ENCODE data around the gene RCVRN. TPM values are rescaled to one million over a fixed set of nuclear protein-coding genes. Genes with fewer than 3 reads are reported as not detected.

The RCVRN gene
- total RNA-seq, 1 experiment from 2014 or later: not detected

DNA sequence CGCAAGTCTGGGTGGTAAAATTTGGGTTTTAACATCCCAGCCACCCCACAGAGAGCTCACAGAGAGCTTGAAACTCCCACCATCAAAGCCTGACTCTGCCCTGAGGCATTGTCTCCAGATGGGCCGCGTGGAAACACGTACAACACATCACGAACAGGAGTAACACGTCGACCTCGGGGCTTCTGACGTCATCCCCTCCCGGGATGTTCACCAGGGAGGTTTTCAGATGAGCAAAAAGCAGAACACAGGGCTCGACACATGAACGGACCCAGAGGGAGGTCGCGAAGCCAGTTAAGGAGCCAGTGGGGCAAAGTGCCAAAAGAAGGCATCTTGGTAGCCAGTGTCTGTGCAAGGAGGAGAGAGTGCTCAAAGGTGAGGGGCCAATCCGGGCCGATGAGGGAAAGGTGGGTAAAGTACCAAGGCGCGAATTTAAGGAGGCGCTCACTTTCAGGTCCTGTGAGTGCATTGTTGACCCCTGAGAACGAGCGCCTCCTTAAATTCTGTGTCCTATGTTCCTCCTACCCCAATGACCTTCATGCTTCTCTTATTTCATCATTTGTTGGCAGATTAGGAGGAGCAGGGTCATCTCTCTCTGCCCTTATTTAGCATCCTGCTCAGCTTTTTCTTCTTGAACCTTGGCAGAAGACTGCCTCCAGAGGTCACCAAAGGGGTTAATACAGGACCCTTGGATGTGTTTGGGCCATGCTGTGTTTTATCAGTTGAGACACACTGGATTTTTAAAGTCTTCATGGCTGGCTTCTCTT, 5.6 kb downstream of the RCVRN start:
- CTCF ChIA-PET: no interaction called here
- Histone ChIP-seq H3K9me3 (ENCODE audit: control insufficient read depth, insufficient read depth, low read depth, low read length) (no peaks in the 10 kb centered on the region), H3K27ac (ENCODE audit: low read length) (no peak overlapping the region), H3K27me3 (ENCODE audit: control insufficient read depth, insufficient read depth, low read length) (no peaks in the 10 kb centered on the region), H3K4me1 (ENCODE audit: control insufficient read depth, insufficient read depth, low read length) (no peaks in the 10 kb centered on the region), H3K4me3 (ENCODE audit: low read depth in 2 of 2, low read length in 2 of 2) (no peak overlapping the region), H3K36me3 (ENCODE audit: control insufficient read depth, insufficient read depth, low read length) (no peaks in the 10 kb centered on the region)
- intact Hi-C loops (cut with micrococcal nuclease; ENCODE audit: unreplicated experiment) (no loop called here), in situ Hi-C loops (cut with HindIII; ENCODE audit: low pct_unique_long_range_greater_than_20kb, low sequenced_read_pairs) (no loop called here)
- POLR2A ChIA-PET: no interaction called here
- DNase-seq (ENCODE audit: low read depth, low spot score) (no peak), ATAC-seq (no peak)
- BruUV-seq (replicated peaks): no TSS peak
- no peak for TF ChIP-seq SIN3A (IDR thresholded peaks at IDR 0.05; ENCODE audit: borderline replicate concordance, insufficient read depth, low read depth, low read length)
- TF ChIP-seq, protein P1, sequence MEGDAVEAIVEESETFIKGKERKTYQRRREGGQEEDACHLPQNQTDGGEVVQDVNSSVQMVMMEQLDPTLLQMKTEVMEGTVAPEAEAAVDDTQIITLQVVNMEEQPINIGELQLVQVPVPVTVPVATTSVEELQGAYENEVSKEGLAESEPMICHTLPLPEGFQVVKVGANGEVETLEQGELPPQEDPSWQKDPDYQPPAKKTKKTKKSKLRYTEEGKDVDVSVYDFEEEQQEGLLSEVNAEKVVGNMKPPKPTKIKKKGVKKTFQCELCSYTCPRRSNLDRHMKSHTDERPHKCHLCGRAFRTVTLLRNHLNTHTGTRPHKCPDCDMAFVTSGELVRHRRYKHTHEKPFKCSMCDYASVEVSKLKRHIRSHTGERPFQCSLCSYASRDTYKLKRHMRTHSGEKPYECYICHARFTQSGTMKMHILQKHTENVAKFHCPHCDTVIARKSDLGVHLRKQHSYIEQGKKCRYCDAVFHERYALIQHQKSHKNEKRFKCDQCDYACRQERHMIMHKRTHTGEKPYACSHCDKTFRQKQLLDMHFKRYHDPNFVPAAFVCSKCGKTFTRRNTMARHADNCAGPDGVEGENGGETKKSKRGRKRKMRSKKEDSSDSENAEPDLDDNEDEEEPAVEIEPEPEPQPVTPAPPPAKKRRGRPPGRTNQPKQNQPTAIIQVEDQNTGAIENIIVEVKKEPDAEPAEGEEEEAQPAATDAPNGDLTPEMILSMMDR (IDR thresholded peaks at IDR 0.05): no peak
- TF ChIP-seq, protein P2, sequence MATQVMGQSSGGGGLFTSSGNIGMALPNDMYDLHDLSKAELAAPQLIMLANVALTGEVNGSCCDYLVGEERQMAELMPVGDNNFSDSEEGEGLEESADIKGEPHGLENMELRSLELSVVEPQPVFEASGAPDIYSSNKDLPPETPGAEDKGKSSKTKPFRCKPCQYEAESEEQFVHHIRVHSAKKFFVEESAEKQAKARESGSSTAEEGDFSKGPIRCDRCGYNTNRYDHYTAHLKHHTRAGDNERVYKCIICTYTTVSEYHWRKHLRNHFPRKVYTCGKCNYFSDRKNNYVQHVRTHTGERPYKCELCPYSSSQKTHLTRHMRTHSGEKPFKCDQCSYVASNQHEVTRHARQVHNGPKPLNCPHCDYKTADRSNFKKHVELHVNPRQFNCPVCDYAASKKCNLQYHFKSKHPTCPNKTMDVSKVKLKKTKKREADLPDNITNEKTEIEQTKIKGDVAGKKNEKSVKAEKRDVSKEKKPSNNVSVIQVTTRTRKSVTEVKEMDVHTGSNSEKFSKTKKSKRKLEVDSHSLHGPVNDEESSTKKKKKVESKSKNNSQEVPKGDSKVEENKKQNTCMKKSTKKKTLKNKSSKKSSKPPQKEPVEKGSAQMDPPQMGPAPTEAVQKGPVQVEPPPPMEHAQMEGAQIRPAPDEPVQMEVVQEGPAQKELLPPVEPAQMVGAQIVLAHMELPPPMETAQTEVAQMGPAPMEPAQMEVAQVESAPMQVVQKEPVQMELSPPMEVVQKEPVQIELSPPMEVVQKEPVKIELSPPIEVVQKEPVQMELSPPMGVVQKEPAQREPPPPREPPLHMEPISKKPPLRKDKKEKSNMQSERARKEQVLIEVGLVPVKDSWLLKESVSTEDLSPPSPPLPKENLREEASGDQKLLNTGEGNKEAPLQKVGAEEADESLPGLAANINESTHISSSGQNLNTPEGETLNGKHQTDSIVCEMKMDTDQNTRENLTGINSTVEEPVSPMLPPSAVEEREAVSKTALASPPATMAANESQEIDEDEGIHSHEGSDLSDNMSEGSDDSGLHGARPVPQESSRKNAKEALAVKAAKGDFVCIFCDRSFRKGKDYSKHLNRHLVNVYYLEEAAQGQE (IDR thresholded peaks at IDR 0.05; ENCODE audit: insufficient read depth in 1 of 2, low read depth in 2 of 2, low read length in 1 of 2): no peak
- no peak for TF ChIP-seq TCF7L2 (IDR thresholded peaks at IDR 0.05; ENCODE audit: low read depth, low read length)
- TF ChIP-seq POLR2AphosphoS5 (IDR thresholded peaks at IDR 0.05; ENCODE audit: low read depth, low read length): no peak

DNA sequence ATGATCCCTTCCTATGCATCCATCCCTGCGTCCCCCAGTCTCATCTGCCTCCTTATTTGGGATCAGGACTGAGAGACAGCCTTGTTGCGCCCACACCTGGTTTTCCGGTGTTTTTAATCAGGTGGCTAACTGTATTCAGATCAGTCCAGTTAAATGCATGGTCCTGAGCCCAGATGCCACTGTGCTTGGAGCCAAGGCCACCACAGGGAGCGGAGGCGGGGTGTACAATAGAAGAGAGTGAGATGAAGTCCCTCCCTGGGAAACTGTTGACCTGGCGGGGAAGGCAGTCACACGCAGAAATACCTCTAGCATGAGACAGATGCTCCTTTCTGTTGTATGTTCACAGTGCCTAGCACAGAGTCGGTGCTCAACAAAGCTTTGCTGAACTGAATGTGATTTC, 6.3 kb downstream of the RCVRN start:
- BruUV-seq (replicated peaks): no TSS peak
- no peak for TF ChIP-seq TCF7L2 (IDR thresholded peaks at IDR 0.05; ENCODE audit: low read depth, low read length)
- TF ChIP-seq, protein P2 (IDR thresholded peaks at IDR 0.05; ENCODE audit: insufficient read depth in 1 of 2, low read depth in 2 of 2, low read length in 1 of 2): no peak
- no peak for TF ChIP-seq SIN3A (IDR thresholded peaks at IDR 0.05; ENCODE audit: borderline replicate concordance, insufficient read depth, low read depth, low read length)
- no peak for TF ChIP-seq POLR2AphosphoS5 (IDR thresholded peaks at IDR 0.05; ENCODE audit: low read depth, low read length)
- TF ChIP-seq, protein P1 (IDR thresholded peaks at IDR 0.05): no peak
- Histone ChIP-seq H3K4me3 (ENCODE audit: low read depth in 2 of 2, low read length in 2 of 2) (no peak overlapping the region), H3K4me1 (ENCODE audit: control insufficient read depth, insufficient read depth, low read length) (no peaks in the 10 kb centered on the region), H3K27me3 (ENCODE audit: control insufficient read depth, insufficient read depth, low read length) (no peaks in the 10 kb centered on the region), H3K27ac (ENCODE audit: low read length) (no peak overlapping the region), H3K36me3 (ENCODE audit: control insufficient read depth, insufficient read depth, low read length) (no peaks in the 10 kb centered on the region), H3K9me3 (ENCODE audit: control insufficient read depth, insufficient read depth, low read depth, low read length) (no peaks in the 10 kb centered on the region)
- in situ Hi-C loops (cut with HindIII; ENCODE audit: low pct_unique_long_range_greater_than_20kb, low sequenced_read_pairs): no loop called here
- DNase-seq (ENCODE audit: low read depth, low spot score) (no peak), ATAC-seq (no peak)
- ChIA-PET CTCF (no interaction called here), POLR2A (no interaction called here)
- intact Hi-C loops (cut with micrococcal nuclease; ENCODE audit: unreplicated experiment): no loop called here

All from Panc1 (cell line).